HEK293 (cell line): ENCODE results near the gene SGMS1.
A peak's percentile ranks its signal among the peaks of the same experiment; 100 is the strongest.

Experiments
- CTCF ChIA-PET: fragments of 350-600 bp; formaldehyde crosslinking; extraction: SDS; loops from one replicate; lab custom pipeline; 2021; ENCODE audit warnings: antibody characterized with exemption; lab: Yijun Ruan, JAX
- POLR2A ChIA-PET: fragments of 300-600 bp; formaldehyde crosslinking; extraction: SDS; loops from one replicate; lab custom pipeline; 2020; ENCODE audit warnings: antibody characterized with exemption, inconsistent platforms; lab: Yijun Ruan, JAX
- H3K27ac ChIP-seq: fragments of 200-500 bp; sonication (Bioruptor generic); 2 replicates; pipeline ENCODE4 v1.5.1; 2014; ENCODE audit warnings: low read depth, low read length, control low read depth, inconsistent platforms; ENCODE audit errors: extremely low read depth
- H3K36me3 ChIP-seq, 2 experiments: fragments of 200-500 bp in 1 of 2; sonication (Bioruptor generic) in 1 of 2; 1 replicate in 1 of 2; 2 replicates in 1 of 2; pipeline ENCODE4 v1.5.1; 2014 to 2017; ENCODE audit warnings: inconsistent platforms in 2 of 2, low read length in 2 of 2; ENCODE audit not compliant: control insufficient read depth in 2 of 2, insufficient read depth in 1 of 2
- H3K4me1 ChIP-seq: fragments of 200-500 bp; sonication (Bioruptor generic); 2 replicates; pipeline ENCODE4 v1.5.1; 2014; ENCODE audit warnings: mild to moderate bottlenecking, low read length, inconsistent platforms; ENCODE audit not compliant: control insufficient read depth, insufficient read depth
- H3K4me3 ChIP-seq: 2 replicates; pipeline ENCODE4 v1.5.1; 2011; ENCODE audit warnings: low read depth, mild to moderate bottlenecking, control low read depth, low read length, moderate library complexity
- H3K9me3 ChIP-seq: fragments of 200-500 bp; sonication (Bioruptor generic); 2 replicates; pipeline ENCODE4 v1.5.1; 2014; ENCODE audit warnings: low read depth, low read length, inconsistent platforms; ENCODE audit not compliant: control insufficient read depth, insufficient read depth
- ATF2 ChIP-seq: fragments of 450-650 bp; formaldehyde crosslinking; IDR thresholded peaks from 2 replicates; pipeline ENCODE4 v1.5.1; 2016; ENCODE audit warnings: missing biosample characterization, missing genetic modification characterization, low read depth
- CTCF ChIP-seq: fragments of 450-650 bp; formaldehyde crosslinking; IDR thresholded peaks from 2 replicates; pipeline ENCODE4 v1.5.1; 2016; ENCODE audit warnings: missing biosample characterization, missing genetic modification characterization
- TRIM28 ChIP-seq: IDR thresholded peaks from 2 replicates; pipeline ENCODE4 v1.6.1; 2011; ENCODE audit warnings: low read length, control low read depth, borderline replicate concordance
- YY2 ChIP-seq: fragments of 450-650 bp; formaldehyde crosslinking; IDR thresholded peaks from 2 replicates; pipeline ENCODE4 v1.5.1; 2016; ENCODE audit warnings: missing biosample characterization, missing genetic modification characterization
- ZBTB11 ChIP-seq: fragments of 450-650 bp; formaldehyde crosslinking; conservative IDR thresholded peaks from 2 replicates; pipeline ENCODE4 v1.5.1; 2016; ENCODE audit warnings: low read depth, missing biosample characterization, missing genetic modification characterization
- ZBTB20 ChIP-seq: fragments of 450-650 bp; formaldehyde crosslinking; IDR thresholded peaks from 2 replicates; pipeline ENCODE4 v1.5.1; 2016; ENCODE audit warnings: missing biosample characterization, missing genetic modification characterization
- ZBTB21 ChIP-seq: fragments of 450-650 bp; formaldehyde crosslinking; IDR thresholded peaks from 2 replicates; pipeline ENCODE4 v1.5.1; 2017; ENCODE audit warnings: missing biosample characterization, missing genetic modification characterization
- ZFP3 ChIP-seq: fragments of 450-650 bp; formaldehyde crosslinking; IDR thresholded peaks from 2 replicates; pipeline ENCODE4 v1.5.1; 2016; ENCODE audit warnings: low read depth, missing biosample characterization, missing genetic modification characterization
- ZNF140 ChIP-seq: fragments of 450-650 bp; formaldehyde crosslinking; IDR thresholded peaks from 2 replicates; pipeline ENCODE4 v1.5.1; 2016; ENCODE audit warnings: missing biosample characterization, missing genetic modification characterization
- ZNF18 ChIP-seq: fragments of 450-650 bp; formaldehyde crosslinking; IDR thresholded peaks from 2 replicates; pipeline ENCODE4 v1.5.1; 2016; ENCODE audit warnings: missing biosample characterization, missing genetic modification characterization
- ZNF280D ChIP-seq: fragments of 450-650 bp; formaldehyde crosslinking; IDR thresholded peaks from 2 replicates; pipeline ENCODE4 v1.5.1; 2016; ENCODE audit warnings: missing biosample characterization, missing genetic modification characterization
- ZNF341 ChIP-seq: fragments of 450-650 bp; formaldehyde crosslinking; IDR thresholded peaks from 2 replicates; pipeline ENCODE4; 2016; ENCODE audit warnings: low read depth, missing biosample characterization, missing genetic modification characterization
- ZNF433 ChIP-seq: fragments of 450-650 bp; formaldehyde crosslinking; IDR thresholded peaks from 2 replicates; pipeline ENCODE4 v1.5.1; 2016; ENCODE audit warnings: missing biosample characterization, missing genetic modification characterization, low read depth
- ZNF510 ChIP-seq: fragments of 450-650 bp; formaldehyde crosslinking; IDR thresholded peaks from 2 replicates; pipeline ENCODE4 v1.5.1; 2018; ENCODE audit warnings: mild to moderate bottlenecking, missing genetic modification characterization, missing biosample characterization; ENCODE audit not compliant: insufficient replicate concordance
- ZNF701 ChIP-seq: fragments of 450-650 bp; formaldehyde crosslinking; IDR thresholded peaks from 2 replicates; pipeline ENCODE4 v1.5.1; 2016; ENCODE audit warnings: missing biosample characterization, missing genetic modification characterization
- ZNF843 ChIP-seq: fragments of 450-650 bp; formaldehyde crosslinking; IDR thresholded peaks from 2 replicates; pipeline ENCODE4 v1.5.1; 2016; ENCODE audit warnings: missing biosample characterization, missing genetic modification characterization

The SGMS1 gene

GRCh38 chr10:50398823-50399222 lies 224.9 kb downstream of the SGMS1 start:
- no peak overlapping the region for H3K27ac ChIP-seq
- H3K4me1 ChIP-seq, result peaks cover 9% of the 10 kb centered on the region
- no peaks in the 10 kb centered on the region for H3K36me3 ChIP-seq
- POLR2A ChIA-PET, result no interaction called here
- no peak overlapping the region for H3K4me3 ChIP-seq
- H3K9me3 ChIP-seq, result no peaks in the 10 kb centered on the region
- CTCF ChIA-PET, result interaction anchor here (0.8 kb wide), 1 partner anchor 31 kb away, joined by 3 read pairs; no protein-coding TSS in a partner anchor
- TF ChIP-seq ZBTB20 (tag by site-specific recombination), result no peak
- TF ChIP-seq ZNF140 (tag by site-specific recombination), result no peak
- no peak for TF ChIP-seq YY2 (tag by site-specific recombination)
- no peak for TF ChIP-seq ZFP3 (tag by site-specific recombination)
- no peak for TF ChIP-seq ZNF433
- TF ChIP-seq ZNF701 (tag by site-specific recombination), result no peak
- TF ChIP-seq TRIM28, result no peak
- no peak for TF ChIP-seq ZNF843 (tag by site-specific recombination)
- TF ChIP-seq ZNF18 (tag by site-specific recombination), result no peak
- no peak for TF ChIP-seq CTCF (tag by site-specific recombination)

GRCh38 chr10:50398381-50398780 lies 225.4 kb downstream of the SGMS1 start:
- Histone ChIP-seq H3K9me3 (no peaks in the 10 kb centered on the region), H3K4me1 (peaks cover 13% of the 10 kb centered on the region), H3K36me3 (no peaks in the 10 kb centered on the region), H3K4me3 (no peak overlapping the region), H3K27ac (no peak overlapping the region)
- ChIA-PET POLR2A (interaction anchor here (1.2 kb wide), 1 partner anchor 20 kb away, joined by 4 read pairs; no protein-coding TSS in a partner anchor), CTCF (interaction anchor here (0.8 kb wide), 1 partner anchor 31 kb away, joined by 3 read pairs; no protein-coding TSS in a partner anchor)
- TF ChIP-seq ZBTB11 (no peak), ZNF341 (tag by site-specific recombination) (no peak), ATF2 (tag by site-specific recombination) (0 out of 2 replicates have a peak, but pooled peaks have one; percentile 22), ZNF280D (tag by site-specific recombination) (no peak), ZNF510 (tag by site-specific recombination) (no peak), ZBTB21 (tag by site-specific recombination) (no peak)
